ENCODE results near the gene ATXN7L3.
"Not testable (repeated sequence)": the region's sequence is repeated elsewhere in the genome, so short reads cannot be mapped to it uniquely, and the experiment has no call there.

The ATXN7L3 gene, protein sequence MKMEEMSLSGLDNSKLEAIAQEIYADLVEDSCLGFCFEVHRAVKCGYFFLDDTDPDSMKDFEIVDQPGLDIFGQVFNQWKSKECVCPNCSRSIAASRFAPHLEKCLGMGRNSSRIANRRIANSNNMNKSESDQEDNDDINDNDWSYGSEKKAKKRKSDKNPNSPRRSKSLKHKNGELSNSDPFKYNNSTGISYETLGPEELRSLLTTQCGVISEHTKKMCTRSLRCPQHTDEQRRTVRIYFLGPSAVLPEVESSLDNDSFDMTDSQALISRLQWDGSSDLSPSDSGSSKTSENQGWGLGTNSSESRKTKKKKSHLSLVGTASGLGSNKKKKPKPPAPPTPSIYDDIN

GRCh38 chr17:44199553-44200477 is at the start of gene ATXN7L3:
ATXN7L3 (minus strand) TSS chr17:44199884; CDS start chr17:44198070, 1,814 bp downstream.
- peak; percentile 88 for DNase-seq

GRCh38 chr17:44247876-44248736 is 48.4 kb upstream of the ATXN7L3 start:
- no peak for DNase-seq

DNA sequence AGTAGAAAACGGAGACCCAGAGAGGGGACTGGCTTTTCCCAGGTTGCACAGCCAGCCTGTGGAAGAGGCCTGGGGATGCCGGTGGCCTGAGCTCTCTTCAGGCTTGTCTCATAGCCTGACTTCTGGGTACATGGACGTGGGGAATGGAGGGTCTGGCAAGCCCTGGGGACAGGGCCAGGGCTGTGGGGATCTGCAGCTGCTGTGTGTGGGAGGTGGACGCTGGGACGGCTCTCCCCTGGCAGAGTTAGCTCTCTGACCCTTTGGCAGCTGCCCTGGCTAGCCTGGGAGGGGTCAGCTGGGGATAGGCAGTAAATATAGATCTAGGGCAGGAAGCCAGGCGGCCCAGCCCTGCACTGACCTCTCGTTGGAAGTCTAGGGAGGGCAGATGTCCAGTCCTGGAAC is 47.8 kb upstream of the ATXN7L3 start:
- no peak for DNase-seq

DNA sequence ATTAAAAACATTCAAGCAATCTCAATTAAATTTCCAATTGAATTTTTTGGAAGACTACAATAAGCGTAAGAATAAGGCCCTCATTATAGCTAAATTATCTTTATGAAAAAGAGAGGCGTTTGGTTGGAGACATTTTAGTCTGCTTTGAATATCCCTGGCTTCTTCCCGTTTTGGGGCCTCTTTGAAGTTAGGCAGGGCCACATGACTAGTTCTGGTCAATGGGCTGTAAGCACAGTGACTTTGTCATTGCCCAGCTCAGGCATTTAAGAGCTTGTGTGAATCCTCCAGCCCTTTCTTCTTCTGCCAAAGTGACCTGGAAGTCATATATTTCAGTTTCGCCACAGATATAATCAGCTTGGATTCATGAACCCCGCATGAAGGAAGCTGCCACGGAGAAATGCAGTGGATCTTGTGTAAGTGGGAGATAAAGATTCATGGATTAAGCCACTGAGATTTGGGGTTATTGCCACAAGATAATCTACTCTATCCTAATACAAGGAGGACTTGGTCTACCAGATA is 41.5 kb upstream of the ATXN7L3 start:
- DNase-seq, result no peak

DNA sequence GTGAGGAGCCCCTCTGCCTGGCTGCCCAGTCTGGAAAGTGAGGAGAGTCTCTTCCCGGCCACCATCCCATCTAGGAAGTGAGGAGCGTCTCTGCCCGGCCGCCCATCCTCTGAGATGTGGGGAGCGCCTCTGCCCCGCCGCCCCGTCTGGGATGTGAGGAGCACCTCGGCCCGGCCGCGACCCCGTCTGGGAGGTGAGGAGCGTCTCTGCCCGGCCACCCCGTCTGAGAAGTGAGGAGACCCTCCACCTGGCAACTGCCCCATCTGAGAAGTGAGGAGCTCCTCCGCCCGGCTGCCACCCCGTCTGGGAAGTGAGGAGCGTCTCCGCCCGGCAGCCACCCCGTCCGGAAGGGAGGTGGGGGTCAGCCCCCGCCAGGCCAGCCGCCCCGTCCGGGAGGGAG is 38.2 kb upstream of the ATXN7L3 start:
- not testable (repeated sequence) for DNase-seq

DNA sequence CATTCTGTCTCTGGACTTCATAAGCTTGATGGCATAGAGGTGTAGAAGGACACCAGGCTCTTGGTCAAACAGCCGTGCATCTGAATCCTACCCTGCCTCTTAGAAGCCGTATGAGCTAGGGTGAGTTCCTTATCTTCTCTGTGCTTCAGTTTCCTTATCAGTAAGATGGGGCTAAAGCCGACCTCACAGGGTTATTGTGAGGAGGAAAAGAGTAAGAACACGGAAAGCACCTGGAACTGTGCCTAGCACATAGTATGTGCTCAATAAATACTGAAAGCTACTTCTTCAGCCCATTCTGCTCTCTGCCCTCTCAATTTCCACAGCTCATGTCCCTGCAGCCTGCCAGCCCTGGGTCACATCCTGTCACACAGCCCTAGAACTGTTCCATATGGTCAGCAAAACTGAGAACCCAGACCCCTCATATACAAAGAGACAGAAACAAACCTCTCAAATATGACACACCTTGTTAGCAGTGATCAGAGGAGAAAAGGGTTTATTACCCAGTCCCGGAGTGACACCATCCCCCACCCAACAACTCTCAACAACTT is 36.8 kb upstream of the ATXN7L3 start:
- DNase-seq, result no peak

- no peak for DNase-seq
Observed at GRCh38 chr17:44235583-44235936, 35.9 kb upstream of the ATXN7L3 start.

- DNase-seq, result no peak
Observed at GRCh38 chr17:44233582-44233981, 33.9 kb upstream of the ATXN7L3 start.

DNA sequence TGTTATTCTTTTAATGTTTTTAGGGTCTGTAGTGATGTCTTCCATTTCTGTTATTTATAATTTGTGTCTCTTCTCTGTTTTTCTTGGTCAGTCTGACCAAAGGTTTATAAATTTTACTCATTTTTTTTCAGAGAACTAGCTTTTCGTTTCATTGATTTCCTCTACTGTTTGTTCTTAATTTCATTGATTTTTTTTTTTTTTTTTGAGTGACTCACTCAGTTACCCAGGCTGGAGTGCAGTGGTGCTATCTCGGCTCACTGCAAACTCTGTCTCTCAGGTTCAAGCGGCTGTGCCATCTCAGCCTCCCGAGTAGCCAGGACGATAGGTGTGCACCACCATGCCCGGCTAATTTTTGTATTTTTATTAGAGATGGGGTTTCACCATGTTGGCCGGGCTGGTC is 32.4 kb upstream of the ATXN7L3 start:
- no peak for DNase-seq

GRCh38 chr17:44230140-44230539 is 30.5 kb upstream of the ATXN7L3 start:
- DNase-seq, result no peak

- DNase-seq, result no peak
Observed at GRCh38 chr17:44229090-44229489, 29.4 kb upstream of the ATXN7L3 start.

GRCh38 chr17:44223541-44224071 is 23.9 kb upstream of the ATXN7L3 start:
- no peak for DNase-seq

- DNase-seq, result peak; percentile 58
Observed at GRCh38 chr17:44222112-44222869, 22.6 kb upstream of the ATXN7L3 start.

DNA sequence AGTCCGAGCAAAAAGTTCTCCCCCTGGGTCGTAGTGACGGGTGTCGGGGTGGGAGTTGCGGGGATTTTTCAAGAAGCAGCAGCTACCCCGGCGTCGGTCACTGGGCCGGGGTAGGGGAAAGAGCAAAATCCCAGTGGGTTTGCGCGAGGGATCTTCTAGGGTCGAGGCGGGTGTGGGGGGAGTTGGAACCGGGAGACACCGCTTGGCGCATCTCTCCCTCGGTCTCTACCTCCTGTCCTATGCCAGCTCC is 22.1 kb upstream of the ATXN7L3 start:
- DNase-seq, result no peak

- peak; percentile 60 for DNase-seq
Observed at GRCh38 chr17:44221084-44221861, 21.6 kb upstream of the ATXN7L3 start.

GRCh38 chr17:44220213-44221083 is 20.8 kb upstream of the ATXN7L3 start:
- no peak for DNase-seq

- DNase-seq, result peak; percentile 48
Observed at GRCh38 chr17:44219616-44220212, 20.0 kb upstream of the ATXN7L3 start, which contains the start of gene UBTF. UBTF (minus strand) TSS chr17:44219675; CDS start chr17:44218229, 1,446 bp downstream.

- DNase-seq, result no peak
Observed at GRCh38 chr17:44219108-44219615, 19.5 kb upstream of the ATXN7L3 start.

Measured in NCI-H2081 treated with DMSO at 0.1 percent for 48 hours (cell line).